Measurements from ENCODE around the gene OR51B2.
"Not testable (repeated sequence)": the region's sequence is repeated elsewhere in the genome, so short reads cannot be mapped to it uniquely, and the experiment has no call there.

Gene OR51B2

DNA sequence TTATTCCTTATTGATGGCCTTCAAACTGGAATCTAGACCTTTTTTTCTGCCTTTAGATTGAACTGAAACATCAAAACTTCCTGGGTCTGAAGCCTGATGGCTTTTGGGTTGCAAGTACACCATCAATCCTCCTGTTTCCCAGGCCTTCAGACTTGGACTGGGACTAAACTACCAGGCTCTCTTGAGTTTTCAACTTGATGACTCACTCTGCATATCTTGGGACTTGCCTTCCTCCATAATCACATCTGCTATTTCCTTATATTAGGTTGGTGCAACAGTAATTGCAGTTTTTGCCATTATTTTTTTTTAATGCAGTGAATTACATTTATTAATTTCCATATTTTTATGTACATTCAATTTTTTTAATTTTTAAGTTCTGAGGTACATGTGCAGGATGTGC, 12.2 kb upstream of the OR51B2 start:
- no peaks in the 10 kb centered on the region for H3K36me3 ChIP-seq (replicated peaks; ENCODE audit: insufficient read depth, low read length)
- H3K9me3 ChIP-seq (replicated peaks; ENCODE audit: insufficient read depth, low read length), result no peaks in the 10 kb centered on the region
- no peak overlapping the region for H3K27ac ChIP-seq (ENCODE audit: low read length)
- TF ChIP-seq EZH2 (optimal IDR thresholded peaks at IDR 0.05; ENCODE audit: low read depth, low read length), result no peak
- TF ChIP-seq, protein P1, sequence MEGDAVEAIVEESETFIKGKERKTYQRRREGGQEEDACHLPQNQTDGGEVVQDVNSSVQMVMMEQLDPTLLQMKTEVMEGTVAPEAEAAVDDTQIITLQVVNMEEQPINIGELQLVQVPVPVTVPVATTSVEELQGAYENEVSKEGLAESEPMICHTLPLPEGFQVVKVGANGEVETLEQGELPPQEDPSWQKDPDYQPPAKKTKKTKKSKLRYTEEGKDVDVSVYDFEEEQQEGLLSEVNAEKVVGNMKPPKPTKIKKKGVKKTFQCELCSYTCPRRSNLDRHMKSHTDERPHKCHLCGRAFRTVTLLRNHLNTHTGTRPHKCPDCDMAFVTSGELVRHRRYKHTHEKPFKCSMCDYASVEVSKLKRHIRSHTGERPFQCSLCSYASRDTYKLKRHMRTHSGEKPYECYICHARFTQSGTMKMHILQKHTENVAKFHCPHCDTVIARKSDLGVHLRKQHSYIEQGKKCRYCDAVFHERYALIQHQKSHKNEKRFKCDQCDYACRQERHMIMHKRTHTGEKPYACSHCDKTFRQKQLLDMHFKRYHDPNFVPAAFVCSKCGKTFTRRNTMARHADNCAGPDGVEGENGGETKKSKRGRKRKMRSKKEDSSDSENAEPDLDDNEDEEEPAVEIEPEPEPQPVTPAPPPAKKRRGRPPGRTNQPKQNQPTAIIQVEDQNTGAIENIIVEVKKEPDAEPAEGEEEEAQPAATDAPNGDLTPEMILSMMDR (IDR thresholded peaks at IDR 0.05; ENCODE audit: low read length), result no peak
- no peak for TF ChIP-seq EZH2phosphoT487 (IDR thresholded peaks at IDR 0.05; ENCODE audit: low read length)
- H3K79me2 ChIP-seq (ENCODE audit: low read length), result no peaks in the 10 kb centered on the region
- H3K27me3 ChIP-seq (replicated peaks; ENCODE audit: insufficient read depth, low read length), result no peaks in the 10 kb centered on the region; the same call in 1 of the 2 replicates
- H3K9me2 ChIP-seq (replicated peaks; ENCODE audit: insufficient read depth, low read length), result no peaks in the 10 kb centered on the region
- no peak overlapping the region for H3K9ac ChIP-seq (ENCODE audit: low read length)
- H3K4me3 ChIP-seq (ENCODE audit: low read length), result no peak overlapping the region
- H3K4me1 ChIP-seq (ENCODE audit: low read length), result peaks cover 38% of the 10 kb centered on the region
- DNase-seq, result no peak
- H2AFZ ChIP-seq (ENCODE audit: low read length), result no peak overlapping the region
- no peaks in the 10 kb centered on the region for H4K20me1 ChIP-seq (ENCODE audit: insufficient read depth, low read length)
- H3F3A ChIP-seq (ENCODE audit: insufficient read depth, low read length), result no peaks in the 10 kb centered on the region
- H3K4me2 ChIP-seq (ENCODE audit: low read depth, low read length), result no peak overlapping the region

- H3K4me1 ChIP-seq (ENCODE audit: low read length), result peaks cover 38% of the 10 kb centered on the region
- TF ChIP-seq, protein P1 (IDR thresholded peaks at IDR 0.05; ENCODE audit: low read length), result no peak
- TF ChIP-seq EZH2 (optimal IDR thresholded peaks at IDR 0.05; ENCODE audit: low read depth, low read length) (no peak), EZH2phosphoT487 (IDR thresholded peaks at IDR 0.05; ENCODE audit: low read length) (no peak)
- no peaks in the 10 kb centered on the region for H3K79me2 ChIP-seq (ENCODE audit: low read length)
- no peaks in the 10 kb centered on the region for H4K20me1 ChIP-seq (ENCODE audit: insufficient read depth, low read length)
- no peak overlapping the region for H3K4me2 ChIP-seq (ENCODE audit: low read depth, low read length)
- H3K36me3 ChIP-seq (replicated peaks; ENCODE audit: insufficient read depth, low read length), result no peaks in the 10 kb centered on the region
- H3F3A ChIP-seq (ENCODE audit: insufficient read depth, low read length), result no peaks in the 10 kb centered on the region
- no peaks in the 10 kb centered on the region for H3K9me3 ChIP-seq (replicated peaks; ENCODE audit: insufficient read depth, low read length)
- no peak overlapping the region for H3K27ac ChIP-seq (ENCODE audit: low read length)
- H3K4me3 ChIP-seq (ENCODE audit: low read length), result no peak overlapping the region
- no peaks in the 10 kb centered on the region for H3K9me2 ChIP-seq (replicated peaks; ENCODE audit: insufficient read depth, low read length)
- H2AFZ ChIP-seq (ENCODE audit: low read length), result no peak overlapping the region
- DNase-seq, result no peak
- H3K9ac ChIP-seq (ENCODE audit: low read length), result no peak overlapping the region
- no peaks in the 10 kb centered on the region; the same call in 1 of the 2 replicates for H3K27me3 ChIP-seq (replicated peaks; ENCODE audit: insufficient read depth, low read length)
Observed at GRCh38 chr11:5335170-5335569, 11.1 kb upstream of the OR51B2 start.

GRCh38 chr11:5317292-5317691, 6.8 kb downstream of the OR51B2 start:
- H3K9ac ChIP-seq (ENCODE audit: low read length), result no peak overlapping the region
- H3K4me2 ChIP-seq (ENCODE audit: low read depth, low read length), result no peak overlapping the region
- H3K4me3 ChIP-seq (ENCODE audit: low read length), result no peak overlapping the region
- H3K27me3 ChIP-seq (replicated peaks; ENCODE audit: insufficient read depth, low read length), result no peaks in the 10 kb centered on the region
- peaks cover under 1% of the 10 kb centered on the region for H3K4me1 ChIP-seq (ENCODE audit: low read length)
- DNase-seq, result no peak
- H3K9me2 ChIP-seq (replicated peaks; ENCODE audit: insufficient read depth, low read length), result no peaks in the 10 kb centered on the region
- TF ChIP-seq EZH2phosphoT487 (IDR thresholded peaks at IDR 0.05; ENCODE audit: low read length) (no peak), EZH2 (optimal IDR thresholded peaks at IDR 0.05; ENCODE audit: low read depth, low read length) (no peak)
- TF ChIP-seq, protein P1 (IDR thresholded peaks at IDR 0.05; ENCODE audit: low read length), result no peak
- H4K20me1 ChIP-seq (ENCODE audit: insufficient read depth, low read length), result no peaks in the 10 kb centered on the region
- no peak overlapping the region for H3K27ac ChIP-seq (ENCODE audit: low read length)
- no peaks in the 10 kb centered on the region for H3K9me3 ChIP-seq (replicated peaks; ENCODE audit: insufficient read depth, low read length)
- no peaks in the 10 kb centered on the region for H3K79me2 ChIP-seq (ENCODE audit: low read length)
- no peaks in the 10 kb centered on the region for H3F3A ChIP-seq (ENCODE audit: insufficient read depth, low read length)
- no peak overlapping the region for H2AFZ ChIP-seq (ENCODE audit: low read length)
- H3K36me3 ChIP-seq (replicated peaks; ENCODE audit: insufficient read depth, low read length), result no peaks in the 10 kb centered on the region

GRCh38 chr11:5313326-5314023, 10.6 kb downstream of the OR51B2 start:
- H2AFZ ChIP-seq (ENCODE audit: low read length); DNase-seq; H3K4me2 ChIP-seq (ENCODE audit: low read depth, low read length); H3K9me3 ChIP-seq (replicated peaks; ENCODE audit: insufficient read depth, low read length); H3K27me3 ChIP-seq (replicated peaks; ENCODE audit: insufficient read depth, low read length); H3K27ac ChIP-seq (ENCODE audit: low read length); H3K9me2 ChIP-seq (replicated peaks; ENCODE audit: insufficient read depth, low read length); H3K9ac ChIP-seq (ENCODE audit: low read length); H3K36me3 ChIP-seq (replicated peaks; ENCODE audit: insufficient read depth, low read length); H3K4me3 ChIP-seq (ENCODE audit: low read length); H4K20me1 ChIP-seq (ENCODE audit: insufficient read depth, low read length); H3K79me2 ChIP-seq (ENCODE audit: low read length); H3F3A ChIP-seq (ENCODE audit: insufficient read depth, low read length); H3K4me1 ChIP-seq (ENCODE audit: low read length): not testable (repeated sequence)

Data from MM.1S (cell line).